Measurements from ENCODE around the gene NYAP1.

- TF ChIP-seq POLR2A (IDR thresholded peaks at IDR 0.05) (no peak), CTCF (IDR thresholded peaks at IDR 0.05) (no peak), EP300 (IDR thresholded peaks at IDR 0.05) (no peak)
These were observed 39.1 kb upstream of the NYAP1 start for GRCh38 chr7:100444311-100445278.

All from sigmoid colon (tissue), 4 donors.